Heart right ventricle (tissue), 16 donors: Measurements from ENCODE around the gene ERAL1. TPM values are rescaled to one million over a fixed set of nuclear protein-coding genes. Genes with fewer than 3 reads are reported as not detected.
A peak's percentile ranks its signal among the peaks of the same experiment; 100 is the strongest.

ENCODE experiments used
- ATAC-seq, 8 donors: fragments of 200-7000 bp; cut with Tn5 transposase; one replicate each; pipeline ENCODE4 v1.9.1; 2020; ENCODE audit warnings: mild to moderate bottlenecking in 8 of 8, moderate library complexity in 8 of 8, moderate number of reproducible peaks in 1 of 8
- DNase-seq, 2 donors: peaks; one replicate each; pipeline ENCODE4 v3.0.0-alpha.2; 2020
- H3K27ac ChIP-seq, 10 donors: fragments of 200-600 bp; sonication (generic) in 2 of 10; one replicate each; pipeline versions ENCODE4 v1.5.0 to v1.8.0; 2020 to 2022; ENCODE audit warnings: mild to moderate bottlenecking in 3 of 10
- H3K27me3 ChIP-seq, 7 donors: fragments of 200-600 bp; one replicate each; pipeline ENCODE4 v1.8.0; 2021 to 2022; ENCODE audit warnings: mild to moderate bottlenecking in 2 of 7
- H3K36me3 ChIP-seq, 9 donors: fragments of 200-600 bp; sonication (generic) in 1 of 9; one replicate each; pipeline versions ENCODE4 v1.5.0 to v1.8.0; 2020 to 2022; ENCODE audit warnings: mild to moderate bottlenecking in 2 of 9
- H3K4me1 ChIP-seq, 9 donors: fragments of 200-600 bp; sonication (generic) in 1 of 9; one replicate each; pipeline versions ENCODE4 v1.5.0 to v1.8.0; 2020 to 2022; ENCODE audit warnings: mild to moderate bottlenecking in 4 of 9
- H3K4me3 ChIP-seq, 10 donors: fragments of 200-600 bp; sonication (generic) in 2 of 10; one replicate each; pipeline versions ENCODE4 v1.5.0 to v1.8.0; 2020 to 2022; ENCODE audit warnings: mild to moderate bottlenecking in 7 of 10, moderate library complexity in 2 of 10
- H3K9me3 ChIP-seq, 11 donors: fragments of 200-600 bp in 10 of 11; sonication (generic) in 2 of 11; one replicate each; pipeline versions ENCODE4 v1.5.0 to v1.8.0; 2013 to 2022; ENCODE audit warnings: mild to moderate bottlenecking in 2 of 11, control low read depth in 1 of 11, moderate library complexity in 1 of 11
- CTCF ChIP-seq, 9 donors: fragments of 200-600 bp; sonication (generic) in 2 of 9; IDR thresholded peaks; one replicate each; pipeline versions ENCODE4 v1.5.0 to v1.8.0; 2021 to 2022; ENCODE audit warnings: antibody characterized with exemption in 9 of 9, mild to moderate bottlenecking in 5 of 9, moderate library complexity in 1 of 9
- WGBS, 2 donors: extraction: QIAGEN DNeasy Blood & Tissue Kit; methylation state at CpG; one replicate each; pipeline ENCODE4 v1.1.7; 2013; ENCODE audit warnings: inconsistent platforms in 1 of 2; 5-methylcytosine and 5-hydroxymethylcytosine counted together
- intact Hi-C, 10 donors: fragments of 100-400 bp; cut with DNase I; formaldehyde crosslinking; loops; one replicate each; pipeline versions ENCODE4 v1.11.1 to v1.14.2; 2022
- polyA plus RNA-seq, 2 donors: library from polyadenylated mRNA; stranded (reverse); fragments of 200-250 nt; gene quantifications; one replicate each; pipeline ENCODE4 v1.2.3, GENCODE V29; 2013
- total RNA-seq, 10 donors: library from RNA; stranded (reverse); fragmentation: NEBNext Ultra II Directional in 3 of 10; extraction: Animal tissue kit (Norgen Biotek cat#: 25700) in 3 of 10; gene quantifications; one replicate each; pipeline versions ENCODE4 v1.2.1 to v1.2.4, GENCODE V29; 2021 to 2023
- donor health status: Arrhythmogenic right ventricular cardiomyopathy.
- donor health status: ischemic (EF 13 %, LVEDD 7.1; RV severe dilation, severe dysfunction).
- donor health status: healthy with polysubstance abuse.
- donor health status: DM: no; HTN: yes; CAD: no.
- donor health status: DM: no; HTN: no; CAD: no.
- donor health status: ischemic (EF 25% LVEDD 6.9; RV normal size, moderate dysfunction).
- donor health status: ischemic (EF 25% LVEDD 5.7; RV mildly dilated, moderate dysfunction).
- donor health status: healthy.
- donor health status: DM: yes; HTN: yes; CAD: no.
- donor health status: Ischemic cardiomyopathy.
- donor health status: ischemic (EF 35%, LVEDD 5.7; RV mildly dilated, moderate dysfunction).
- donor health status: nonischemic (EF 11% LVEDD 7.7; RV severe dilation, severe dysfunction).
- donor health status: DM: yes; HTN: yes; CAD: no.
- donor health status: PGD.
- donor health status: ischemic (EF 29% LVEDD 5.4; RV normal size, mild dysfunction).
- donor health status: nonischemic (EF 23%, LVEDD 6.1; RV moderate dilation, normal function).

The ERAL1 gene
- total and polyA plus RNA-seq, 12 donors, result 32.3 to 48.2 (median 39.2) TPM

- DNase-seq, result no peak
- H3K27ac ChIP-seq, result no peak overlapping the region
- intact Hi-C loops, result loop anchor here in 4 of 10 donors (5.0 to 10.0 kb wide), 3 partner anchors 41 to 141 kb away; partner anchors contain the start of gene ERAL1 (in 1 of the 4)
- no peak for ATAC-seq
- TF ChIP-seq CTCF (IDR thresholded peaks at IDR 0.05), result no peak
- 70 to 71% methylated on average over 9 of the region's 9 CpGs for WGBS, 2 donors
- H3K27me3 ChIP-seq, result no peaks in the 10 kb centered on the region
- peaks cover 0 to 62% (median 55%) of the 10 kb centered on the region in 9 donors for H3K36me3 ChIP-seq
- no peaks in the 10 kb centered on the region for H3K9me3 ChIP-seq
- H3K4me3 ChIP-seq, result no peak overlapping the region
- H3K4me1 ChIP-seq, result peaks cover 4 to 58% (median 33%) of the 10 kb centered on the region in 9 donors
Measured at GRCh38 chr17:28906276-28906675, 51.5 kb downstream of the ERAL1 start.

- peaks cover 0 to 68% (median 61%) of the 10 kb centered on the region in 9 donors for H3K36me3 ChIP-seq
- H3K27me3 ChIP-seq, result no peaks in the 10 kb centered on the region
- no peak overlapping the region for H3K4me3 ChIP-seq
- H3K27ac ChIP-seq, result peak overlapping the region in 2 of 10 donors; percentile 22 to 68
- H3K4me1 ChIP-seq, result peaks cover 4 to 55% (median 33%) of the 10 kb centered on the region in 9 donors
- 59 to 69% methylated on average over 7 of the region's 7 CpGs for WGBS, 2 donors
- ATAC-seq (no peak), DNase-seq (no peak)
- intact Hi-C loops, result loop anchor here in 4 of 10 donors (5.0 to 10.0 kb wide), 3 partner anchors 40 to 142 kb away; partner anchors contain the start of gene ERAL1 (in 1 of the 4)
- H3K9me3 ChIP-seq, result no peaks in the 10 kb centered on the region
- TF ChIP-seq CTCF (IDR thresholded peaks at IDR 0.05), result no peak
Measured at GRCh38 chr17:28906706-28907438, 52.1 kb downstream of the ERAL1 start.

GRCh38 chr17:28907709-28908475, 53.1 kb downstream of the ERAL1 start:
- no peak for TF ChIP-seq CTCF (IDR thresholded peaks at IDR 0.05)
- no peak for ATAC-seq
- Histone ChIP-seq H3K4me1 (peaks cover 4 to 49% (median 33%) of the 10 kb centered on the region in 9 donors), H3K36me3 (peaks cover 0 to 78% (median 71%) of the 10 kb centered on the region in 9 donors), H3K27me3 (no peaks in the 10 kb centered on the region), H3K4me3 (no peak overlapping the region), H3K27ac (peak overlapping the region in 8 of 10 donors; percentile 34 to 68 (median 58)), H3K9me3 (no peaks in the 10 kb centered on the region)
- intact Hi-C loops, result loop anchor here in 4 of 10 donors (5.0 to 10.0 kb wide), 3 partner anchors 39 to 143 kb away; partner anchors contain the start of gene ERAL1 (in 1 of the 4)
- WGBS, 2 donors, result 72% methylated on average over 3 of the region's 3 CpGs
- DNase-seq, result no peak

GRCh38 chr17:28908640-28909167, 53.9 kb downstream of the ERAL1 start:
- DNase-seq (peak in 1 of 2 donors; percentile 61), ATAC-seq (peak; percentile 30 to 69 (median 62))
- H3K36me3 ChIP-seq, result peaks cover 0 to 86% (median 79%) of the 10 kb centered on the region in 9 donors
- H3K27ac ChIP-seq, result peak overlapping the region in 8 of 10 donors; percentile 34 to 68 (median 58)
- no peaks in the 10 kb centered on the region for H3K9me3 ChIP-seq
- no peak overlapping the region for H3K4me3 ChIP-seq
- WGBS, 2 donors, result 52 to 58% methylated on average over 6 of the region's 6 CpGs
- intact Hi-C loops, result loop anchor here in 4 of 10 donors (5.0 to 10.0 kb wide), 3 partner anchors 39 to 144 kb away; partner anchors contain the start of gene ERAL1 (in 1 of the 4)
- no peaks in the 10 kb centered on the region for H3K27me3 ChIP-seq
- TF ChIP-seq CTCF (IDR thresholded peaks at IDR 0.05), result no peak
- H3K4me1 ChIP-seq, result peaks cover 4 to 41% (median 25%) of the 10 kb centered on the region in 9 donors
